Activated CD8-positive, alpha-beta T cell treated with anti-CD3 and anti-CD28 coated beads for 36 hours (primary cell): Measurements from ENCODE around the gene PLCB4. TPM values are rescaled to one million over a fixed set of nuclear protein-coding genes. Genes with fewer than 3 reads are reported as not detected.
A peak's percentile ranks its signal among the peaks of the same experiment; 100 is the strongest.

Experiments
- ATAC-seq: fragments of 200-7000 bp; cut with Tn5 transposase; one replicate; pipeline ENCODE4 v1.10.0; 2021; ENCODE audit warnings: mild to moderate bottlenecking, moderate library complexity
- CTCF ChIA-PET: fragments of 350-600 bp; sonication (Branson Sonifier 250); formaldehyde crosslinking; loops from one replicate; lab custom pipeline; 2021; ENCODE audit warnings: antibody characterized with exemption; lab: Charles Lee
- POLR2A ChIA-PET: fragments of 350-600 bp; sonication (Branson Sonifier 250); formaldehyde crosslinking; loops from one replicate; lab custom pipeline; 2021; ENCODE audit warnings: antibody characterized with exemption; lab: Charles Lee
- DNase-seq: peaks from one replicate; pipeline ENCODE4 v3.0.0-alpha.2; 2020
- H3K27ac Mint-ChIP-seq: one replicate; pipeline ENCODE4 v1.8.0; 2021; ENCODE audit warnings: mild to moderate bottlenecking, mixed read lengths
- H3K27me3 Mint-ChIP-seq: one replicate; pipeline ENCODE4 v1.8.0; 2021; ENCODE audit warnings: mixed read lengths
- H3K36me3 Mint-ChIP-seq: one replicate; pipeline ENCODE4 v1.8.0; 2021; ENCODE audit warnings: low read depth, mixed read lengths
- H3K4me1 Mint-ChIP-seq: one replicate; pipeline ENCODE4 v1.8.0; 2021; ENCODE audit warnings: low read depth, mixed read lengths
- H3K4me3 Mint-ChIP-seq: one replicate; pipeline ENCODE4 v1.8.0; 2021; ENCODE audit warnings: mild to moderate bottlenecking, moderate library complexity, mixed read lengths
- H3K9me3 Mint-ChIP-seq: one replicate; pipeline ENCODE4 v1.8.0; 2021; ENCODE audit warnings: mixed read lengths
- CTCF ChIP-seq: fragments of 200-600 bp; IDR thresholded peaks from one replicate; pipeline ENCODE4 v1.8.0; 2022; ENCODE audit warnings: antibody characterized with exemption, mild to moderate bottlenecking
- intact Hi-C: fragments of 100-400 bp; cut with micrococcal nuclease; formaldehyde crosslinking; loops from one replicate; pipeline ENCODE4 v1.10.0; 2022
- total RNA-seq, 2 experiments: library from RNA; stranded (reverse); gene quantifications; one replicate each; pipeline ENCODE4 v1.2.3, GENCODE V29; 2021

Gene PLCB4
- total RNA-seq, 2 experiments from 2014 or later: not detected

GRCh38 chr20:9402546-9402945, 333.7 kb downstream of the PLCB4 start:
- intact Hi-C loops: loop anchor here (10.0 kb wide), 1 partner anchor 512 kb away; no protein-coding TSS in a partner anchor
- H3K4me1 Mint-ChIP-seq: no peaks in the 10 kb centered on the region
- no peaks in the 10 kb centered on the region for H3K36me3 Mint-ChIP-seq
- H3K4me3 Mint-ChIP-seq: no peak overlapping the region
- ATAC-seq (no peak), DNase-seq (no peak)
- H3K9me3 Mint-ChIP-seq: no peaks in the 10 kb centered on the region
- H3K27me3 Mint-ChIP-seq: no peaks in the 10 kb centered on the region
- ChIA-PET CTCF (no interaction called here), POLR2A (no interaction called here)
- TF ChIP-seq CTCF: no peak
- no peak overlapping the region for H3K27ac Mint-ChIP-seq

GRCh38 chr20:9403448-9403847, 334.6 kb downstream of the PLCB4 start:
- POLR2A ChIA-PET: no interaction called here
- intact Hi-C loops: loop anchor here (10.0 kb wide), 1 partner anchor 511 kb away; no protein-coding TSS in a partner anchor
- H3K4me3 Mint-ChIP-seq: no peak overlapping the region
- H3K9me3 Mint-ChIP-seq: no peaks in the 10 kb centered on the region
- TF ChIP-seq CTCF: no peak
- no peaks in the 10 kb centered on the region for H3K36me3 Mint-ChIP-seq
- CTCF ChIA-PET: no interaction called here
- ATAC-seq: no peak
- H3K27ac Mint-ChIP-seq: no peak overlapping the region
- DNase-seq: no peak
- H3K4me1 Mint-ChIP-seq: no peaks in the 10 kb centered on the region
- H3K27me3 Mint-ChIP-seq: no peaks in the 10 kb centered on the region

GRCh38 chr20:9407805-9408421, 339.0 kb downstream of the PLCB4 start:
- no peaks in the 10 kb centered on the region for H3K9me3 Mint-ChIP-seq
- peak; percentile 75 for ATAC-seq
- H3K4me3 Mint-ChIP-seq: no peak overlapping the region
- TF ChIP-seq CTCF: peak; percentile 78
- H3K4me1 Mint-ChIP-seq: no peaks in the 10 kb centered on the region
- CTCF ChIA-PET: interaction anchor here (0.6 to 4.0 kb wide), 41 partner anchors 8 to 1222 kb away, joined by 3 to 106 read pairs (median 4); partner anchors contain the start of gene LAMP5
- DNase-seq: peak; percentile 73
- no peaks in the 10 kb centered on the region for H3K27me3 Mint-ChIP-seq
- POLR2A ChIA-PET: no interaction called here
- H3K27ac Mint-ChIP-seq: no peak overlapping the region
- intact Hi-C loops: loop anchor here (1.0 to 10.0 kb wide), 2 partner anchors 202 to 507 kb away; no protein-coding TSS in a partner anchor
- no peaks in the 10 kb centered on the region for H3K36me3 Mint-ChIP-seq

GRCh38 chr20:9408422-9409300, 339.8 kb downstream of the PLCB4 start:
- Mint-ChIP-seq H3K36me3 (no peaks in the 10 kb centered on the region), H3K9me3 (no peaks in the 10 kb centered on the region), H3K4me3 (no peak overlapping the region), H3K4me1 (no peaks in the 10 kb centered on the region), H3K27me3 (no peaks in the 10 kb centered on the region), H3K27ac (no peak overlapping the region)
- ChIA-PET POLR2A (no interaction called here), CTCF (interaction anchor here (0.6 to 4.0 kb wide), 40 partner anchors 8 to 1223 kb away, joined by 3 to 106 read pairs (median 4); partner anchors contain the start of gene LAMP5)
- intact Hi-C loops: loop anchor here (1.0 to 10.0 kb wide), 2 partner anchors 202 to 506 kb away; no protein-coding TSS in a partner anchor
- TF ChIP-seq CTCF: peak; percentile 42
- ATAC-seq: no peak
- no peak for DNase-seq
